Bronchial epithelial cell (primary cell): ENCODE data around the gene TP53I11. TPM values are rescaled to one million over a fixed set of nuclear protein-coding genes. Genes with fewer than 3 reads are reported as not detected.
A peak's percentile ranks its signal among the peaks of the same experiment; 100 is the strongest.

Experiments used
- DNase-seq: peaks from one replicate; pipeline ENCODE4 v3.0.0-alpha.2; 2010; ENCODE audit warnings: low read depth
- FAIRE-seq: peaks from 2 replicates; lab custom pipeline; 2011; peaks lifted over from hg19 to GRCh38; lab: Jason Lieb, UNC
- H3K27me3 ChIP-seq: 2 replicates; pipeline ENCODE4 v1.5.1; 2011; ENCODE audit warnings: low read length; ENCODE audit not compliant: control insufficient read depth, insufficient read depth
- H3K36me3 ChIP-seq: 2 replicates; pipeline ENCODE4 v1.5.1; 2011; ENCODE audit warnings: low read length; ENCODE audit not compliant: control insufficient read depth, insufficient read depth
- H3K4me3 ChIP-seq: 2 replicates; pipeline ENCODE4 v1.5.1; 2011; ENCODE audit warnings: mild to moderate bottlenecking, low read depth, low read length, control low read depth
- total RNA-seq: library from RNA; depleted of rRNA; stranded (reverse); fragments of >200 nt; gene quantifications from 2 replicates; pipeline ENCODE4 v1.2.1, GENCODE V29; 2014
- TF ChIP-seq, protein P1 (sequence below): IDR thresholded peaks from 2 replicates; pipeline ENCODE4 v1.5.1; 2011; ENCODE audit warnings: mild to moderate bottlenecking, moderate library complexity, low read length, control low read depth, inconsistent platforms; ENCODE audit not compliant: insufficient read depth, severe bottlenecking

The TP53I11 gene
- total RNA-seq, 1 donor from 2014 or later, result 1.8 TPM

DNA sequence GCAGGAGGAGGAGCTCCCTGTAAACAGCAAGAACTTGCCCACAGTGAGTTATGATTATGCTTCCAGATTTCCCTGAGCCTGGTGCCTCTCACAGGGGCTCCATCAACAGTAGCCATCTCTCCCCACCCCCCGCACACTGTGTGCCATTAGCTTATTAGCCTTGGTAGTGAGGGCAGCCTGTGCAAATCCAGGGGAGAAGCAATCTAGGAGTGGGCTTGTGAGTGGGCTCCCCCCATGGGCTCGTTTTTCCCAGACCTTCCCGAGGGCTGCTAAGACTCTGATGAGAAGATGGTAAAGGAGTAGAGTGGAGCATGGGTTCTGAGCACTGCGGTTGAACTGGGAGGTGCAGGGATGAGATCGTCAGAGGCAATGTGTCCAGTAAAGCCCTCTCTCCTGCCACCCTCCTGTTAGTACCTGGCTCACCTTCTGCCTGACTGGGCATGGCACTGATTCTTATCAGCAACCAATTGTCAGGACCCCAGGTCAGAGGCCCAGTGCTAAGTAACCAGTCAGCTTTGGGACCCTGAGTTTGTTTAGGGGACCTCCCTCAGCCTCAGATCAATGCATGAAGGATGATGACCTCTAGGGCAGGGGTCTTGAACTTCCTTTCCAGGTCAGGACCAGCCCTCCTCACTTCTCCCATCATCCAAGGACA lies 38.4 kb upstream of the TP53I11 start:
- TF ChIP-seq, protein P1, sequence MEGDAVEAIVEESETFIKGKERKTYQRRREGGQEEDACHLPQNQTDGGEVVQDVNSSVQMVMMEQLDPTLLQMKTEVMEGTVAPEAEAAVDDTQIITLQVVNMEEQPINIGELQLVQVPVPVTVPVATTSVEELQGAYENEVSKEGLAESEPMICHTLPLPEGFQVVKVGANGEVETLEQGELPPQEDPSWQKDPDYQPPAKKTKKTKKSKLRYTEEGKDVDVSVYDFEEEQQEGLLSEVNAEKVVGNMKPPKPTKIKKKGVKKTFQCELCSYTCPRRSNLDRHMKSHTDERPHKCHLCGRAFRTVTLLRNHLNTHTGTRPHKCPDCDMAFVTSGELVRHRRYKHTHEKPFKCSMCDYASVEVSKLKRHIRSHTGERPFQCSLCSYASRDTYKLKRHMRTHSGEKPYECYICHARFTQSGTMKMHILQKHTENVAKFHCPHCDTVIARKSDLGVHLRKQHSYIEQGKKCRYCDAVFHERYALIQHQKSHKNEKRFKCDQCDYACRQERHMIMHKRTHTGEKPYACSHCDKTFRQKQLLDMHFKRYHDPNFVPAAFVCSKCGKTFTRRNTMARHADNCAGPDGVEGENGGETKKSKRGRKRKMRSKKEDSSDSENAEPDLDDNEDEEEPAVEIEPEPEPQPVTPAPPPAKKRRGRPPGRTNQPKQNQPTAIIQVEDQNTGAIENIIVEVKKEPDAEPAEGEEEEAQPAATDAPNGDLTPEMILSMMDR, result no peak
- no peak for DNase-seq
- no peak for FAIRE-seq
- Histone ChIP-seq H3K36me3 (no peaks in the 10 kb centered on the region), H3K4me3 (no peak overlapping the region), H3K27me3 (peaks cover 9% of the 10 kb centered on the region)

GRCh38 chr11:44988111-44988510 lies 37.4 kb upstream of the TP53I11 start:
- Histone ChIP-seq H3K4me3 (no peak overlapping the region), H3K27me3 (peaks cover 9% of the 10 kb centered on the region), H3K36me3 (no peaks in the 10 kb centered on the region)
- DNase-seq (no peak), FAIRE-seq (no peak)
- TF ChIP-seq, protein P1, result no peak

GRCh38 chr11:44987506-44987905 lies 36.8 kb upstream of the TP53I11 start:
- no peak for DNase-seq
- TF ChIP-seq, protein P1, result no peak
- Histone ChIP-seq H3K27me3 (peaks cover 8% of the 10 kb centered on the region), H3K36me3 (no peaks in the 10 kb centered on the region), H3K4me3 (no peak overlapping the region)
- no peak for FAIRE-seq

GRCh38 chr11:44986315-44986714 lies 35.6 kb upstream of the TP53I11 start:
- H3K4me3 ChIP-seq, result no peak overlapping the region
- no peak for DNase-seq
- TF ChIP-seq, protein P1, result no peak
- peaks cover 7% of the 10 kb centered on the region for H3K27me3 ChIP-seq
- H3K36me3 ChIP-seq, result no peaks in the 10 kb centered on the region
- no peak for FAIRE-seq

GRCh38 chr11:44985721-44986120 lies 35.0 kb upstream of the TP53I11 start:
- Histone ChIP-seq H3K4me3 (no peak overlapping the region), H3K36me3 (no peaks in the 10 kb centered on the region), H3K27me3 (peaks cover 8% of the 10 kb centered on the region)
- TF ChIP-seq, protein P1, result no peak
- FAIRE-seq (no peak), DNase-seq (no peak)

DNA sequence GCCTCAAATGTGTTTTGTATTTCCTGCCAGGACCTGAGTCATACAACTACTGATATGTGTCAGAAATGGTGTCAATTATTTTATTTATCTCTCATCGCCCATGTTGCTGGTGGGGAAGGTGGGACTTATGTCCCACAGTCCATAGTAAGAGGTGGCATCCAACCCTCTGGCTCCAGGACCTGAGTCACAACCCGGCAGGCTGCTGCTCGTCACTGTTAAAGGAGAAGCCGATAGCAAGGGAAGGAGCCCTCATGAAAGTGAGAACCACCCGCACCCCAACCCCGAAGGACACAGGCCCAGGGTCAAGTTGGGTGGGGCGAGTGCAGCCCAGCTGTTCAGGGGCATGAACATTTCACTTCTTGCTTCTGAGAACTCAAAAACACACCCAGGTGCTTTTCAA lies 33.1 kb upstream of the TP53I11 start:
- FAIRE-seq (no peak), DNase-seq (peak; percentile 4)
- H3K4me3 ChIP-seq, result no peak overlapping the region
- peaks cover 8% of the 10 kb centered on the region for H3K27me3 ChIP-seq
- TF ChIP-seq, protein P1, result no peak
- H3K36me3 ChIP-seq, result no peaks in the 10 kb centered on the region
